HepG2 (cell line): ENCODE results near the gene TRAPPC10. TPM values are rescaled to one million over a fixed set of nuclear protein-coding genes. Genes with fewer than 3 reads are reported as not detected.

Experiments
- ATAC-seq: fragments of 200-7000 bp; cut with Tn5 transposase; 3 replicates; pipeline ENCODE4 v1.9.1; 2020; ENCODE audit warnings: mild to moderate bottlenecking, moderate library complexity
- BruUV-seq: library from RNA; stranded (reverse); fragments of 400-500 nt; replicated peaks from 2 replicates; lab custom pipeline; 2021; lab: Mats Ljungman, UMichigan
- CTCF ChIA-PET: fragments of 300-600 bp; formaldehyde crosslinking; extraction: SDS; loops from one replicate; lab custom pipeline; 2021; ENCODE audit warnings: low total read pairs, inconsistent platforms, low intra/inter-chr PET ratio; lab: Yijun Ruan, JAX
- POLR2A ChIA-PET: fragments of 350-600 bp; sonication (Branson Sonifier 250); formaldehyde crosslinking; loops from one replicate; lab custom pipeline; 2020; ENCODE audit warnings: antibody characterized with exemption, inconsistent platforms; lab: Yijun Ruan, JAX
- DNase-seq: peaks from one replicate; pipeline ENCODE4 v3.0.0-alpha.2; 2015; ENCODE audit warnings: low spot score
- FAIRE-seq: peaks from 3 replicates; lab custom pipeline; 2011; peaks lifted over from hg19 to GRCh38; lab: Jason Lieb, UNC
- H2AFZ ChIP-seq: one replicate; pipeline ENCODE4 v1.6.1; 2011; ENCODE audit warnings: low read length, inconsistent platforms
- H3K27ac ChIP-seq: fragments of 300-600 bp; 3 replicates; pipeline ENCODE4 v1.8.0; 2011; ENCODE audit warnings: mixed run types, mild to moderate bottlenecking, mixed read lengths, low read length, inconsistent platforms; ENCODE audit not compliant: insufficient read depth; ENCODE audit errors: extremely low read length
- H3K27me3 ChIP-seq, 2 experiments: fragments of 200-600 bp in 1 of 2; 2 replicates in 1 of 2; 3 replicates in 1 of 2; pipeline versions ENCODE4 v1.6.0 to v1.8.0; 2011; ENCODE audit warnings: low read length in 2 of 2, mild to moderate bottlenecking in 2 of 2, moderate library complexity in 2 of 2, inconsistent platforms in 1 of 2; ENCODE audit not compliant: insufficient read depth in 2 of 2, control insufficient read depth in 1 of 2
- H3K36me3 ChIP-seq, 2 experiments: fragments of 200-600 bp in 1 of 2; replicated peaks in 1 of 2; 2 replicates in 1 of 2; 3 replicates in 1 of 2; pipeline versions ENCODE4 v1.5.1 to v1.8.0; 2011; ENCODE audit warnings: low read length in 2 of 2, inconsistent platforms in 1 of 2; ENCODE audit not compliant: insufficient read depth in 2 of 2, control insufficient read depth in 1 of 2
- H3K4me1 ChIP-seq: 2 replicates; pipeline ENCODE4 v1.5.1; 2012; ENCODE audit warnings: low read length, inconsistent platforms; ENCODE audit not compliant: insufficient read depth
- H3K4me2 ChIP-seq: 2 replicates; pipeline ENCODE4 v1.6.0; 2011; ENCODE audit warnings: low read depth, low read length, inconsistent platforms
- H3K4me3 ChIP-seq, 3 experiments: fragments of 200-600 bp in 1 of 3; sonication (generic), shearing (Covaris generic) in 1 of 3; replicated peaks in 1 of 3; 2 replicates each; pipeline ENCODE4 v1.5.1; 2011 to 2016; ENCODE audit warnings: low read length in 3 of 3, inconsistent platforms in 2 of 3, low read depth in 2 of 3, mild to moderate bottlenecking in 2 of 3, control low read depth in 1 of 3, mixed read lengths in 1 of 3; ENCODE audit not compliant: insufficient read depth in 1 of 3
- H3K79me2 ChIP-seq: one replicate; pipeline ENCODE4 v1.6.1; 2011; ENCODE audit warnings: low read length, inconsistent platforms; ENCODE audit not compliant: insufficient read depth
- H3K9ac ChIP-seq: 2 replicates; pipeline ENCODE4 v1.6.0; 2011; ENCODE audit warnings: mild to moderate bottlenecking, low read depth, low read length, inconsistent platforms; ENCODE audit not compliant: insufficient read depth
- H3K9me3 ChIP-seq: 2 replicates; pipeline ENCODE4 v1.5.1; 2012; ENCODE audit warnings: mild to moderate bottlenecking, low read length
- H4K20me1 ChIP-seq: 2 replicates; pipeline ENCODE4 v1.6.0; 2011; ENCODE audit warnings: inconsistent platforms, mild to moderate bottlenecking, low read length, moderate library complexity; ENCODE audit not compliant: insufficient read depth
- AKNA ChIP-seq: sonication (generic); formaldehyde crosslinking; IDR thresholded peaks from 2 replicates; pipeline ENCODE4 v1.4.0; 2020; ENCODE audit warnings: missing genetic modification reagents, borderline replicate concordance
- HNF1B ChIP-seq: sonication (generic); formaldehyde crosslinking; IDR thresholded peaks from 2 replicates; pipeline ENCODE4 v1.5.1; 2020; ENCODE audit warnings: mild to moderate bottlenecking, moderate library complexity, missing genetic modification reagents
- ISL2 ChIP-seq: sonication (generic); formaldehyde crosslinking; IDR thresholded peaks from 2 replicates; pipeline ENCODE4 v1.5.0; 2020; ENCODE audit warnings: missing genetic modification reagents
- MXI1 ChIP-seq: IDR thresholded peaks from 3 replicates; pipeline ENCODE4 v1.6.1; 2012; ENCODE audit warnings: low read depth, low read length, inconsistent platforms, borderline replicate concordance
- ZBTB33 ChIP-seq: sonication (generic); formaldehyde crosslinking; IDR thresholded peaks from 2 replicates; pipeline ENCODE4 v1.4.0; 2020; ENCODE audit warnings: missing genetic modification reagents
- ZNF329 ChIP-seq: sonication (generic); formaldehyde crosslinking; IDR thresholded peaks from 2 replicates; pipeline ENCODE4 v1.9.0; 2021; ENCODE audit warnings: low read depth, mild to moderate bottlenecking, missing genetic modification reagents
- ZNF431 ChIP-seq: sonication (generic); formaldehyde crosslinking; IDR thresholded peaks from 2 replicates; pipeline ENCODE4 v1.9.0; 2022; ENCODE audit warnings: missing genetic modification reagents, low read depth, mild to moderate bottlenecking, borderline replicate concordance
- WGBS: methylation state at CpG from one replicate; pipeline ENCODE4 v1.1.6; 2017; ENCODE audit warnings: low lambda C conversion rate; 5-methylcytosine and 5-hydroxymethylcytosine counted together
- in situ Hi-C: cut with HindIII; loops from 2 replicates; pipeline ENCODE4 v1.10.0; 2017; ENCODE audit warnings: low pct_unique_long_range_greater_than_20kb; ENCODE audit not compliant: extremely low pct_ligation_motif_present
- intact Hi-C: fragments of 100-400 bp; cut with micrococcal nuclease; formaldehyde crosslinking; loops from one replicate; pipeline ENCODE4 v1.10.0; 2022; ENCODE audit not compliant: unreplicated experiment
- polyA plus RNA-seq, 8 experiments: library from polyadenylated mRNA; depleted of rRNA in 3 of 8; stranded (reverse) in 7 of 8; unstranded in 1 of 8; fragments of >200 nt; fragmentation: Illumina TruSeq in 4 of 8; extraction: Trizol in 4 of 8; gene quantifications; 2 replicates each; pipeline versions ENCODE4 v1.2.1 to v1.2.3, GENCODE V29; 2011 to 2016; ENCODE audit warnings: low read depth in 4 of 8, missing spikeins in 1 of 8, mixed read lengths in 1 of 8; ENCODE audit not compliant: insufficient read depth in 1 of 8
- total RNA-seq, 5 experiments: library from RNA; depleted of rRNA; stranded (reverse); fragments of >200 nt; fragmentation: Illumina TruSeq; extraction: Trizol; gene quantifications; 2 replicates each; pipeline ENCODE4 v1.2.3, GENCODE V29; 2016; ENCODE audit warnings: low read depth in 1 of 5

Gene TRAPPC10
- total and polyA plus RNA-seq, 2 of the 13 experiments (the other 11 are each of a cell fraction or from before 2014, with no cell fraction given): 10.6 to 16.5 TPM

GRCh38 chr21:44029460-44030087, 17.5 kb downstream of the TRAPPC10 start:
- no peak for TF ChIP-seq ZNF329 (CRISPR knock-in tag)
- peak; percentile 49; the same call in 1 of the 2 replicates for TF ChIP-seq ZBTB33 (CRISPR knock-in tag)
- H3K4me2 ChIP-seq: no peak overlapping the region
- WGBS: 100% methylated on average over 5 of the region's 6 CpGs
- CTCF ChIA-PET: no interaction called here
- intact Hi-C loops (no loop called here), in situ Hi-C loops (loop anchor here (5.0 kb wide), 1 partner anchor 38 kb away; no protein-coding TSS in a partner anchor)
- POLR2A ChIA-PET: no interaction called here
- no peak for DNase-seq
- no peak overlapping the region for H2AFZ ChIP-seq
- H4K20me1 ChIP-seq: peaks cover 9% of the 10 kb centered on the region; the same call in 1 of the 2 replicates
- H3K79me2 ChIP-seq: peaks cover 67% of the 10 kb centered on the region
- no peaks in the 10 kb centered on the region for H3K27me3 ChIP-seq
- H3K27ac ChIP-seq: no peak overlapping the region
- FAIRE-seq: no peak
- ATAC-seq: 0 out of 3 replicates have a peak, but pooled peaks have one; percentile 23
- no peaks in the 10 kb centered on the region for H3K9me3 ChIP-seq
- H3K36me3 ChIP-seq: peaks cover 1 to 28% of the 10 kb centered on the region in 2 experiments
- peaks cover 31% of the 10 kb centered on the region for H3K4me1 ChIP-seq
- no peak overlapping the region for H3K9ac ChIP-seq
- no TSS peak for BruUV-seq
- no peak overlapping the region for H3K4me3 ChIP-seq

- WGBS: 98% methylated on average over 4 of the region's 4 CpGs
- ATAC-seq (no peak), FAIRE-seq (no peak), DNase-seq (no peak)
- H4K20me1 ChIP-seq: no peaks in the 10 kb centered on the region
- ChIA-PET CTCF (no interaction called here), POLR2A (no interaction called here)
- H2AFZ ChIP-seq: no peak overlapping the region
- BruUV-seq: no TSS peak
- in situ Hi-C loops (no loop called here), intact Hi-C loops (no loop called here)
- no peak overlapping the region for H3K4me3 ChIP-seq
- H3K27ac ChIP-seq: no peak overlapping the region
- H3K4me2 ChIP-seq: no peak overlapping the region
- H3K9me3 ChIP-seq: no peaks in the 10 kb centered on the region
- H3K9ac ChIP-seq: no peak overlapping the region
- H3K36me3 ChIP-seq: peaks cover 16 to 58% of the 10 kb centered on the region in 2 experiments
- H3K79me2 ChIP-seq: peaks cover 14% of the 10 kb centered on the region
- no peaks in the 10 kb centered on the region for H3K27me3 ChIP-seq
- no peaks in the 10 kb centered on the region for H3K4me1 ChIP-seq
- no peak for TF ChIP-seq HNF1B (CRISPR knock-in tag)
- TF ChIP-seq MXI1: no peak
- no peak for TF ChIP-seq ISL2 (CRISPR knock-in tag)
- no peak for TF ChIP-seq AKNA
- no peak for TF ChIP-seq ZNF431 (CRISPR knock-in tag)
Observed at GRCh38 chr21:44035244-44035643, 23.1 kb downstream of the TRAPPC10 start.
